GM18526 (cell line): ENCODE data around the gene GIGYF1.

Experiments
- POLR2A ChIP-seq: IDR thresholded peaks from 3 replicates; pipeline ENCODE4 v1.6.1; 2011; ENCODE audit not compliant: insufficient read length; ENCODE audit errors: extremely low read depth

The GIGYF1 gene

GRCh38 chr7:100671353-100672327 is 22.4 kb downstream of the GIGYF1 start:
- no peak for TF ChIP-seq POLR2A

DNA sequence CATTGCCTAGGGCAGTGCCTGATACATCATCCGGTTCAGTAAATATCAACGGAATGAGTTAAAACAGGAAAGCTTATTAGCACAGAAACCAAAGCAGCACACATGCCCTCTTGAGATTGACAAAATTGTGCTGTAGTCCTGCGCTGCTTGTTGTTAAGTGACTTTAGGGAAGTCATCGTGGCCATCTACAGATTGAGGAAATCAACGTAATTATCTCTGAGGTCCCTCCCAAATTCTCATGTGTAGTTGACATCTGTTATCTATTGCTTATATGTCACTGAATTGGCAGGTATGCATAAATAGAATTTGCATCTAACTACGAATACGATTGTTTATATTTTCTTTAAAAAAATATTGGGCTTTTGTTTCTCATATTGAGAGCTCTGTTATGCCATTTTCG is 24.0 kb downstream of the GIGYF1 start:
- no peak for TF ChIP-seq POLR2A

DNA sequence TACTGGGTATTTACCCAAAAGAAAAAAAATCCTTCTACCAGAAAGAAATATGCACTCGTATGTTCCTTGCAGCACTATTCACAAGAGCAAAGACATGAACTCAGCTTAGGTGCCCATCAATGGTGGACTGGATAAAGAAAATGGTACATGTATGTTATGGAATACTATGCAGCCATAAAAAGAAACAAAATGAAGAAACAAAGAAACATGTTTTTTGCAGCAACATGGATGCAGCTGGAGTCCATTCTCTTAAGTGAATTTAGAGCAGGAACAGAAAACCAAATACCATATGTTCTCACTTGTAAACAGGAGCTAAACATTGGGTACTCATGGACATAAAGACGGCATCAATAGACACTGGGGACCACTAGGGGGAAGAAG is 26.0 kb downstream of the GIGYF1 start:
- no peak for TF ChIP-seq POLR2A

DNA sequence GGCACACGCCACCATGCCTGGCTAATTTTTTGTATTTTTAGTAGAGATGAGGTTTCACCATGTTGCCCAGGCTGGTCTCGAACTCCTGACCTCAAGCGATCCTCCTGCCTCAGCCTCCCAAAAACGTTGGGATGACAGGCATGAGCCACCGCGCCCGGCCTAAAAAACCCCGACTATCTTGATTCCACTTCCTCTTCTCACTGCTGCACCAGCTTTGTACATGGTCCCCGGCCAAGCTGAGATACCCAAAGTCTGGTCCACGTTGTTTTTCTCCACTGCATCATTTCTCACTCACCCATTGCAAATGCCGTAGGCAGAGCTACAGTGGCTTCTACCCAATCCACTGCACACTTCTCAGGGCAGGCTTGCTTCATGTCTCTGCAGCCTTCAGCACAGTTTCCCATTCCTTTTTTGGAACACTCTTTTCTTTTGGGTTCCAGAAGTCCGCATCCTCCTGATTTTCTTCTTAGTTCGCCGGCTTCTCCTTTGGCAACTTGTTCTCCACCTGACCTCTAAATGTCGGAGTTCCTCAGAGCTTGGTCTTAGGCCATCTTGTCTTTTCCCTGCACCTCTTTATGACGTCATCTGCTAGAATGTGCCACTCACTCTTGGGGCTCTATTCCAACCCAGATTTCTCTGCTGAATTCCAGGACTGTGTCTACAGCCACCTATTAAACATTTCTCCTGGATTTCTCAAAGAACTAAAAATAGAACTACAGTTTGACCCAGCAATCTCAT is 26.6 kb downstream of the GIGYF1 start:
- TF ChIP-seq POLR2A: no peak

- no peak for TF ChIP-seq POLR2A
These were observed 28.8 kb downstream of the GIGYF1 start for GRCh38 chr7:100665168-100665726.

DNA sequence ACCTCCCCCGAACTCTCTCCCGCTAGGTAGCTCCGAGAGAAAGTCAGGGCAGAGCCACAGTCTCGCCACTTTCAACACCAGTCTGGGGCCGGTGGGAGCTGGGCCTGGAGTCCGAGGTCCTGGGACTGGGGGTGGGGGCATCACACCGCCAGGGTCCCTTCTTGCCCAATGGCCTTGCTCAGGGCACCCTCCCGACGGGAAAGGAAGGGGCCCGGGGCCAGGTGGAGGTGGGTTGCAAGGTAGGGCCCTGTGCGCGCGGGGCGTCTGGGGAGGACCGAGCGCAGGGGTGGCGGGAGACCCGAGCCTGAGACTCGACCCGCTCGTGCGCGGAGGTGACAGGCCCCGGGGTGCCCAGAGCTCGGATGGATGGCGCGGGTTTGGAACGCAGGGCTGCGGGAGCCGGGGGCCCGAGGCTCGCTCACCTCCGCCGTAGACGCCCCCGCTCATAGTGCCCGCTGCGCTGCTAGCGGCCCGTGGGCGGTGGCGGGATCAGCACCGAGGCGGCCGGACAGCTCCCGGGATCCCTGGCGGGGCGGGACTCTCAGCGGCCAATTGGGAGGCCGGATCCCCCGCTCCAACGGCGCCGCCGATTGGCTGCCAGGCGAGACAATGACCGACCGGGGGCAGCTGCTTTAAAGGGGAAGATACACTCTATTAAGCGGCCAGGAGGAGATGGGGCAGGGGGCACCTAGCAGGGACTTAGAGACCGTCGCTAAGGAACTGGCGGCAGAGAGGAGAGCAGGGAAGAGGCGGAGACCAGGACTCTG is 38.0 kb downstream of the GIGYF1 start, which contains the start of gene ACTL6B:
ACTL6B (minus strand) TSS at position 541 of the 767 bp plus-strand sequence; CDS start at position 447, 94 bp downstream.
- TF ChIP-seq POLR2A: no peak

DNA sequence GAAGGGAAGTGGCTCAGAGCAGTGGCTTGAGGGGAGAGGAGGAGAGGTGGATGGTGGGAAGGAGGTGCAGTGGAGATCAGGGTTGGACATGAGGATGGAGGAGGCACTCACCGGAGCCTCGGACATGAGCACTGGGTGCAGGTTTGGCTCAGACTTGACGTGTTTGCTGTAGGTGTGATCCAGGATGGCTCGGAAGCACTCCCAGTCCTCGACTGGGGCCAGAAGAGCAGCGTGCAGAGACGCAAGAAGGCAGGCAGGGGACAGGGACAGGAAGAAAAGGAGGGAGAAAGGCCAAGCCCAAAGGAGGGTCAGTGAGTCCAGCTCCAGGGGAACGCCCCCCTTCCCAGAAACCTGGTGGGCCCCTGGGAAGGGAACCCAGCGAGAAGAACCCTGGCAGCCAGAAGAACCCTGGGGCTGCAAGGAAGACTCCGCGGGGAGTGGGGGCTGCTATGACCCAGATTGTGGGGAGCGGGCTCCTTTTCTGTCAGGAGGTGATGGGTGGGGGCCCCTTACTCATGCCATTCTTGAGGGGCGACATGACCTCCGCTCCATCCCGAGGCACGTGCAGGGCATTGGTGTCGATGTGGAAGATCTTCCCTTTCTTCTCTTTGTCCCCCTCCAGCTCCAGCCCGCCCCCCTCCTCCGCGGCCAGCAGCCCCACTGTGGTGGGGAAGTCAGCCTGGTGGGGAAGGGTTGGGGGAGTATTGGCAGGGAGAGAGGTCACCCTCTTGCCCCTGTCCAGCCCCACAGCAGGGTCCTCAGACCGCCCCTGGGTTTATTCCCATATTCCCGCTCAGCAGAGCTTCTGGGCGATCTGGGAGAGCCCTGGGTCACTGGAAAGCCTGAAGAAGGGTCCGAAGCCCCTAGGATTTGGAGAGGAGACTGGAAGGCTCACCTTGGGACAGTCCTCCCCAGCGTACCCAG is 38.9 kb downstream of the GIGYF1 start:
- no peak for TF ChIP-seq POLR2A

DNA sequence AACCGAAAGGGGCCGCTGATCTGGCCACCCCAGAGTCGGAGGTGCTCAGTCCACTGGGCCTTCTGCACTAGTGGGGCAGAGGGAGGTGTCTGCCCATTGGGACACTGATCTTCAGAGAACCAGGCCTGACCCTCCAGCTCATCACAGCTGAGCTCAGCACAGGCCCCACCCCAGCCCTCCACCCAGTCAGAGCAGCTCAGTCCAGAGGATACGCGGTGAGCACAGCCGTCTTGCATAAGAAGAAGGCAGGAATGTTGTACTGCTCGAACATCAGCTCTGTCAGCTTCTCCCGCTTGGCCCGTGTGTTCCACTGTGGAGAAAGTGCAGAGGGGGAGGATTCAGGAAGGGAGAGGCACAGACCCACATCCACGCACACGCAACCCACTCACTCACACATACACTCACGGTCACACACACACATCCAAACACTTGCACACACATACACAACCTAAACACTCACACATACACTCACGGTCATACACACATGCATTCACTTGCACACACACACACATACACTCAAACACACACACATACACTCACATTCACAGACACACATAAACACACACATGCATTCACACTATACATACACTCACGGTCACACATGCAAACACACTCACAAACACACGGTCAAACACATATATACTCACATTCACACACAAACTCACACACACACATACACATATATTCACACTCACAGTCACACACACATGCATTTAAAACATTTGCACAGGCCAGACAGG is 44.1 kb downstream of the GIGYF1 start:
- no peak for TF ChIP-seq POLR2A

DNA sequence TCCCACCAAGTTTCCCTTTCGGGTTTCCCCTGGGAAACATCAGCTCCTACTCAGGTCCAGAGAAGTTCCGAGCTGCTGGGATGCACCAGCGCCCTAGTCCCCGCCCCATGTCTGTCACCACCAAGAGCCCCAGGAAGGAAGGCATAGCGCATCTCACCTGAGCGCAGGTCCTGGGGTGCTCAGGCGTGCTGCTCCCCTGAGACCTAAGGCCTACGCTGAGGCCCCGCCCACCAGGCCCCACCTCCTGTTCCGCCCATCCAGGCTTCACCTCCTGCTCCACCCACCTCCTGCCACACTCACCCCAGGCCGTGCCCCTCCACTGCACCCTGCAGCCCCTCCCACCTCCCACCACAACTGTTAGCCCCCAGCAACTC is 51.5 kb downstream of the GIGYF1 start:
- no peak for TF ChIP-seq POLR2A

GRCh38 chr7:100641860-100642533 is 52.1 kb downstream of the GIGYF1 start:
- TF ChIP-seq POLR2A: no peak

DNA sequence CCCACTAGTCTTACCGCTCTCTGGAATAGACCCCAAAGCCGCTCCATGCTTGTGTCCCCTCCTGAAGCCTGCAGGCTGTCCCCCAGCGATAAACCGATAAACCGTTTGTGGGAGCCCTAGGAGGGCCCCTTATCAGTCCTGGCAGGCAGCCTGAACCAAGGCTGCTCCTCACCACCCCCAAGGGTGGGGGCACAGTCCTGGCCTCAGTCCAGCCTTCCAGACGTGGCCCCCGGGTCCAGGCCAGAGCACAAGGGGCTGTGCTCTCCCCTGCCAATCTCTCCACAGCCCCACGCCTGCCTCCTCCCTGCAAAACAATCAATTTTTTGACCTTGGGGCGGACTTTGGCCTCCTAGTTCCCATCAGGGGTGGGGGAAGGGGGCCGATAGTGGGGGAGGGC is 52.6 kb downstream of the GIGYF1 start, which contains the start of gene TFR2:
TFR2 (minus strand) TSS at position 90 of the 397 bp plus-strand sequence; CDS start at position 47, 43 bp downstream.
- TF ChIP-seq POLR2A: no peak

DNA sequence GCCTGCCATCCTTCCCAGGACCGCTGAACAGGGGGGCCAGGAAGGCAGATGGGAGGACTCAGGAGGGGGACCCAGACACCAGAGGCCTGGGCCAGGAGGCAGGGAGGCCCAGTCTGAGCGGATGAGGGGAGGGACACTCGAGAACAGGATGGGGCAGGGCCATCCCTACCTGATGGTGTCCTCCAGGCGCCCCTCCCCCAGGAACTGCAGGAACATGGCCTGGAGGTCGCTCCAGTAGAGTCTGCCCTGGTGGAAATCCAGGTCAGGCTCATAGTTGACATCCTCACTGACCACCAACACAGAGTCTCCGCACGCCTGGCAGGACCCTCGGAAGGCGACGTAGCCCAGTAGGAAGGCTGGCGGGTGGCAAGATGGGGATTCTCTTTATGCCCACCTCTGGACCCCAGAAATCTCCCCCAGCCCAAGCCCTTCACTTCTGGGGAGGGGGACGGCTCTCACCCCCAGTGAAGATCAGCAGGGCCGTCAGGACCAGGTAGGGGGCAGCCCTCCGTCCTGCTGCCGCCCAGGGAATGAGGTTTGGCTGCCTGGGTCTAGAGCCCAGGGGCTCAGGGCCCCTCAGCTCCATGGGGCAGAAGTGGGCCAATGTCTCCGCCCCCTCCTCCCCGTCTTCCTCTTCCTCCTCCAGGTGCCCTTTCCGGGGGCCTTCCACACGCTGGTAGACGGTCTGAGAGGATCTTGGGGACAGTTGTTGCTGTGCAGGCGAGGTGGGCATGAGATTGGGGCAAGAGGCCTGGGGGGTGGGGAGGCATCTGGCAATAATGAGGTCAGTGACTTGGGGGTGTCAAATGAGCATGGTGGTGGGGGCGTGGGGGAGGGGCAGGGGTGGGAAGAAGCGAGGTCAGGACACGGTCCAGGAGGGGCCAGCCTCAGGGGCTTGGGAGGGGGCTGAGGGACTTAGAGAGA is 53.3 kb downstream of the GIGYF1 start:
- TF ChIP-seq POLR2A: no peak

DNA sequence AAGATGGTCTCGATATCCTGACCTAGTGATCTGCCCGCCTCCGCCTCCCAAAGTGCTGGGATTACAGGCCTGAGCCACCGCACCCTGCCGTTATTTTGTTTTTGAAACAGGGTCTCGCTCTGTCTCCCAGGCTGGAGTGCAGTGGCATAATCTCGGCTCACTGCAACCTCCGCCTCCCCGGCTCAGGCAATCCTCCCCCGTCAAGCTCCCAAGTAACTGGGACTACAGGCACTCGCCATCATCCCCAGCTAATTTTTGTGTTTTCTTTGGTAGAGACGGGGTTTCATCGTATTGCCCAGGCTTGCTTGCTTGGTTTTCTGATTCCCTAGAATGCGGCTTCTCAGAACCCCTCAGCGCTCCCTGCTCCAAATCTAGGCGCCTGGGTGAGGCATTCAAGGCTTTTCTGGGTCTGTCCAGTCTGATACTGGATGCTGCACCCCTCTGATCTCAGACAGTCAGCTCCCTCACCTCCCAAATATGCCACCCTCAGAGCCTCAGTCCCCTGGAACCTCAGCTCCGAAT is 54.0 kb downstream of the GIGYF1 start:
- TF ChIP-seq POLR2A: no peak
